CD4-positive, alpha-beta T cell treated with Interleukin-1 beta for 1 hour (primary cell): ENCODE results near the gene ATP11A.

Experiments used
- DNase-seq, 2 donors: peaks; one replicate each; pipeline ENCODE4 v3.0.0-alpha.2; 2020 to 2022

ATP11A gene

GRCh38 chr13:112764028-112764427 is 74.2 kb downstream of the ATP11A start:
- no peak for DNase-seq

- DNase-seq, result no peak
These were observed 75.2 kb downstream of the ATP11A start for GRCh38 chr13:112764864-112765561.

- no peak for DNase-seq
These were observed 75.9 kb downstream of the ATP11A start for GRCh38 chr13:112765731-112766130.

- no peak for DNase-seq
These were observed 76.5 kb downstream of the ATP11A start for GRCh38 chr13:112766336-112766735.

- peak; percentile 12 to 55 for DNase-seq
These were observed 78.0 kb downstream of the ATP11A start for GRCh38 chr13:112767506-112768471.

GRCh38 chr13:112768795-112769481 is 79.1 kb downstream of the ATP11A start:
- DNase-seq, result peak; percentile 15 to 32

GRCh38 chr13:112769615-112770014 is 79.8 kb downstream of the ATP11A start:
- no peak for DNase-seq

- no peak for DNase-seq
These were observed 80.7 kb downstream of the ATP11A start for GRCh38 chr13:112770504-112770903.

- DNase-seq, result no peak
These were observed 81.5 kb downstream of the ATP11A start for GRCh38 chr13:112771139-112771876.

GRCh38 chr13:112771877-112772538 is 82.2 kb downstream of the ATP11A start:
- no peak for DNase-seq

- no peak for DNase-seq
These were observed 82.7 kb downstream of the ATP11A start for GRCh38 chr13:112772539-112772909.

- no peak for DNase-seq
These were observed 83.1 kb downstream of the ATP11A start for GRCh38 chr13:112772929-112773328.

- no peak for DNase-seq
These were observed 84.0 kb downstream of the ATP11A start for GRCh38 chr13:112773601-112774447.

GRCh38 chr13:112774448-112774792 is 84.6 kb downstream of the ATP11A start:
- DNase-seq, result no peak

- no peak for DNase-seq
These were observed 85.2 kb downstream of the ATP11A start for GRCh38 chr13:112774829-112775565.

GRCh38 chr13:112775791-112776279 is 86.0 kb downstream of the ATP11A start:
- no peak for DNase-seq

GRCh38 chr13:112776354-112776753 is 86.5 kb downstream of the ATP11A start:
- no peak for DNase-seq

- DNase-seq, result no peak
These were observed 87.1 kb downstream of the ATP11A start for GRCh38 chr13:112776971-112777370.

- no peak for DNase-seq
These were observed 88.0 kb downstream of the ATP11A start for GRCh38 chr13:112777637-112778406.
